ENCODE data around the gene MTCH1. TPM values are rescaled to one million over a fixed set of nuclear protein-coding genes. Genes with fewer than 3 reads are reported as not detected.

The MTCH1 gene
- total and polyA plus RNA-seq, 9 of the 15 experiments (the other 6 are each of a cell fraction or from before 2014, with no cell fraction given): 7.9 to 161 (median 118) TPM

DNA sequence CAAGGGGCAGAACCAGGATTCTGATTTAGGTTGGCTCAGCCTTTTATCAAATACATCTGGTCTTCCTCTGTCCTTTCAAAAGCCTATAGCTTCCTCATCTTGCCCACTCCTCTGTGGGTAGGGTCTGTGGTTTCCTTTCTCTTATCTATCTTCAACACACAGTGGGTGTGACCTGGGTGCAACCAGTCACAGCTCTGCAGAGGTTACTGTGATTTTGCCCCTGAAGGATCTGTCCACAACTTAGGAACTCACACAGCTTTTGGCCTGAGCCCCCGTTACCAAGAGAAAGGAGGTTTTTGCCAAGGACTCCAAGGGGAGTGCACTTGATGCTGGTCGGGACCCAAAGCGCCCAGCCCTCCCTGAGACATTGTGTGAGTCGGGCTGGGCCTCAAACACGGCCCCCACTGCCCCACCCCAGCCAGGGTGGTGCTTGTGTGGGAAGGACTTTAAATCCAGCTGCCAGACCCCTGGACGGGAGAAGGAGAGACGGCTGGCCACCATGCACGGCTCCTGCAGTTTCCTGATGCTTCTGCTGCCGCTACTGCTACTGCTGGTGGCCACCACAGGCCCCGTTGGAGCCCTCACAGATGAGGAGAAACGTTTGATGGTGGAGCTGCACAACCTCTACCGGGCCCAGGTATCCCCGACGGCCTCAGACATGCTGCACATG is 31.6 kb downstream of the MTCH1 start, which contains the start of gene PI16 (continued):
- TF ChIP-seq, protein P1, sequence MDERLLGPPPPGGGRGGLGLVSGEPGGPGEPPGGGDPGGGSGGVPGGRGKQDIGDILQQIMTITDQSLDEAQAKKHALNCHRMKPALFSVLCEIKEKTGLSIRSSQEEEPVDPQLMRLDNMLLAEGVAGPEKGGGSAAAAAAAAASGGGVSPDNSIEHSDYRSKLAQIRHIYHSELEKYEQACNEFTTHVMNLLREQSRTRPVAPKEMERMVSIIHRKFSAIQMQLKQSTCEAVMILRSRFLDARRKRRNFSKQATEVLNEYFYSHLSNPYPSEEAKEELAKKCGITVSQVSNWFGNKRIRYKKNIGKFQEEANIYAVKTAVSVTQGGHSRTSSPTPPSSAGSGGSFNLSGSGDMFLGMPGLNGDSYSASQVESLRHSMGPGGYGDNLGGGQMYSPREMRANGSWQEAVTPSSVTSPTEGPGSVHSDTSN (CRISPR knock-in tag; IDR thresholded peaks at IDR 0.05; ENCODE audit: low read depth): no peak
- TF ChIP-seq, protein P1 (tag; conservative IDR thresholded peaks at IDR 0.05; ENCODE audit: low read depth): peak; percentile 36; the same call in 1 of the 2 replicates
- TF ChIP-seq FOXA1 (IDR thresholded peaks at IDR 0.05; ENCODE audit: borderline replicate concordance): no peak
- TF ChIP-seq LCOR (CRISPR knock-in tag; IDR thresholded peaks at IDR 0.05): no peak
- TF ChIP-seq CTBP1 (IDR thresholded peaks at IDR 0.05; ENCODE audit: borderline replicate concordance): peak; percentile 95
- TF ChIP-seq TCF7 (IDR thresholded peaks at IDR 0.05; ENCODE audit: borderline replicate concordance): no peak
- no peak for TF ChIP-seq NR2C1 (IDR thresholded peaks at IDR 0.05)
- no peak; the same call in 1 of the 2 replicates for TF ChIP-seq NR2C1 (tag; IDR thresholded peaks at IDR 0.05)
- TF ChIP-seq PRMT5 (CRISPR knock-in tag; IDR thresholded peaks at IDR 0.05): no peak
- TF ChIP-seq SOX6 (IDR thresholded peaks at IDR 0.05): peak; percentile 96
- TF ChIP-seq, protein P2, sequence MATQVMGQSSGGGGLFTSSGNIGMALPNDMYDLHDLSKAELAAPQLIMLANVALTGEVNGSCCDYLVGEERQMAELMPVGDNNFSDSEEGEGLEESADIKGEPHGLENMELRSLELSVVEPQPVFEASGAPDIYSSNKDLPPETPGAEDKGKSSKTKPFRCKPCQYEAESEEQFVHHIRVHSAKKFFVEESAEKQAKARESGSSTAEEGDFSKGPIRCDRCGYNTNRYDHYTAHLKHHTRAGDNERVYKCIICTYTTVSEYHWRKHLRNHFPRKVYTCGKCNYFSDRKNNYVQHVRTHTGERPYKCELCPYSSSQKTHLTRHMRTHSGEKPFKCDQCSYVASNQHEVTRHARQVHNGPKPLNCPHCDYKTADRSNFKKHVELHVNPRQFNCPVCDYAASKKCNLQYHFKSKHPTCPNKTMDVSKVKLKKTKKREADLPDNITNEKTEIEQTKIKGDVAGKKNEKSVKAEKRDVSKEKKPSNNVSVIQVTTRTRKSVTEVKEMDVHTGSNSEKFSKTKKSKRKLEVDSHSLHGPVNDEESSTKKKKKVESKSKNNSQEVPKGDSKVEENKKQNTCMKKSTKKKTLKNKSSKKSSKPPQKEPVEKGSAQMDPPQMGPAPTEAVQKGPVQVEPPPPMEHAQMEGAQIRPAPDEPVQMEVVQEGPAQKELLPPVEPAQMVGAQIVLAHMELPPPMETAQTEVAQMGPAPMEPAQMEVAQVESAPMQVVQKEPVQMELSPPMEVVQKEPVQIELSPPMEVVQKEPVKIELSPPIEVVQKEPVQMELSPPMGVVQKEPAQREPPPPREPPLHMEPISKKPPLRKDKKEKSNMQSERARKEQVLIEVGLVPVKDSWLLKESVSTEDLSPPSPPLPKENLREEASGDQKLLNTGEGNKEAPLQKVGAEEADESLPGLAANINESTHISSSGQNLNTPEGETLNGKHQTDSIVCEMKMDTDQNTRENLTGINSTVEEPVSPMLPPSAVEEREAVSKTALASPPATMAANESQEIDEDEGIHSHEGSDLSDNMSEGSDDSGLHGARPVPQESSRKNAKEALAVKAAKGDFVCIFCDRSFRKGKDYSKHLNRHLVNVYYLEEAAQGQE (IDR thresholded peaks at IDR 0.05; ENCODE audit: borderline replicate concordance): peak; percentile 48; the same call in 1 of the 2 replicates
- TF ChIP-seq, protein P2 (CRISPR knock-in tag; IDR thresholded peaks at IDR 0.05; ENCODE audit: low read depth): no peak
